Measurements from ENCODE around the gene GRWD1. TPM values are rescaled to one million over a fixed set of nuclear protein-coding genes. Genes with fewer than 3 reads are reported as not detected.

The GRWD1 gene
- total RNA-seq, 3 donors from 2014 or later = 175 to 192 (median 187) TPM

- Mint-ChIP-seq H3K27me3 (ENCODE audit: low read depth) (peaks cover 11% of the 10 kb centered on the region), H3K4me1 (ENCODE audit: low read depth) (peaks cover 16% of the 10 kb centered on the region), H3K36me3 (ENCODE audit: insufficient read depth) (no peaks in the 10 kb centered on the region), H3K9me3 (no peaks in the 10 kb centered on the region), H3K4me3 (no peak overlapping the region)
- ATAC-seq (peak; percentile 68 to 69), DNase-seq (peak; percentile 58)
Measured at GRCh38 chr19:48415395-48415794, 30.4 kb upstream of the GRWD1 start.

GRCh38 chr19:48415806-48416221 is 30.0 kb upstream of the GRWD1 start:
- H3K9me3 Mint-ChIP-seq = no peaks in the 10 kb centered on the region

GRCh38 chr19:48417421-48417820 is 28.4 kb upstream of the GRWD1 start:
- Mint-ChIP-seq H3K4me3 (no peak overlapping the region), H3K27me3 (ENCODE audit: low read depth) (peaks cover 11% of the 10 kb centered on the region), H3K4me1 (ENCODE audit: low read depth) (peaks cover 16% of the 10 kb centered on the region), H3K36me3 (ENCODE audit: insufficient read depth) (no peaks in the 10 kb centered on the region), H3K9me3 (no peaks in the 10 kb centered on the region)
- DNase-seq = no peak
- no peak for ATAC-seq

More at GRCh38 chr19:48415806-48416221, 30.0 kb upstream of the GRWD1 start:
- Mint-ChIP-seq H3K36me3 (ENCODE audit: insufficient read depth) (no peaks in the 10 kb centered on the region), H3K4me1 (ENCODE audit: low read depth) (peaks cover 16% of the 10 kb centered on the region), H3K4me3 (no peak overlapping the region), H3K27me3 (ENCODE audit: low read depth) (peaks cover 11% of the 10 kb centered on the region)
- ATAC-seq (no peak), DNase-seq (no peak)

- no peaks in the 10 kb centered on the region for H3K36me3 Mint-ChIP-seq (ENCODE audit: insufficient read depth)
- DNase-seq (no peak), ATAC-seq (no peak)
- peaks cover 11% of the 10 kb centered on the region for H3K27me3 Mint-ChIP-seq (ENCODE audit: low read depth)
- H3K9me3 Mint-ChIP-seq = no peaks in the 10 kb centered on the region
- H3K4me3 Mint-ChIP-seq = peak overlapping the region; percentile 59
- H3K4me1 Mint-ChIP-seq (ENCODE audit: low read depth) = peaks cover 16% of the 10 kb centered on the region
Measured at GRCh38 chr19:48418317-48419064, 27.3 kb upstream of the GRWD1 start.

- Mint-ChIP-seq H3K9me3 (no peaks in the 10 kb centered on the region), H3K27me3 (ENCODE audit: low read depth) (peaks cover 11% of the 10 kb centered on the region), H3K4me1 (ENCODE audit: low read depth) (peaks cover 16% of the 10 kb centered on the region), H3K36me3 (ENCODE audit: insufficient read depth) (no peaks in the 10 kb centered on the region), H3K4me3 (peak overlapping the region; percentile 59)
- ATAC-seq (peak; percentile 81 to 85), DNase-seq (peak; percentile 60)
Measured at GRCh38 chr19:48419158-48419920, 26.4 kb upstream of the GRWD1 start.

GRCh38 chr19:48421548-48421947 is 24.2 kb upstream of the GRWD1 start:
- H3K4me3 Mint-ChIP-seq = no peak overlapping the region
- peaks cover 4% of the 10 kb centered on the region for H3K27me3 Mint-ChIP-seq (ENCODE audit: low read depth)
- ATAC-seq (no peak), DNase-seq (no peak)
- no peaks in the 10 kb centered on the region for H3K36me3 Mint-ChIP-seq (ENCODE audit: insufficient read depth)
- H3K9me3 Mint-ChIP-seq = no peaks in the 10 kb centered on the region
- peaks cover 14% of the 10 kb centered on the region for H3K4me1 Mint-ChIP-seq (ENCODE audit: low read depth)

GRCh38 chr19:48424694-48425219 is 21.0 kb upstream of the GRWD1 start:
- Mint-ChIP-seq H3K9me3 (no peaks in the 10 kb centered on the region), H3K4me3 (peak overlapping the region; percentile 24), H3K36me3 (ENCODE audit: insufficient read depth) (no peaks in the 10 kb centered on the region), H3K4me1 (ENCODE audit: low read depth) (peaks cover 5% of the 10 kb centered on the region), H3K27me3 (ENCODE audit: low read depth) (no peaks in the 10 kb centered on the region)
- DNase-seq (no peak), ATAC-seq (no peak)

GRCh38 chr19:48428670-48429069 is 17.1 kb upstream of the GRWD1 start:
- H3K27me3 Mint-ChIP-seq (ENCODE audit: low read depth) = no peaks in the 10 kb centered on the region
- no peak for ATAC-seq
- DNase-seq = no peak
- no peaks in the 10 kb centered on the region for H3K9me3 Mint-ChIP-seq
- H3K4me3 Mint-ChIP-seq = no peak overlapping the region
- peaks cover 5% of the 10 kb centered on the region for H3K4me1 Mint-ChIP-seq (ENCODE audit: low read depth)
- H3K36me3 Mint-ChIP-seq (ENCODE audit: insufficient read depth) = no peaks in the 10 kb centered on the region

GRCh38 chr19:48433337-48433736 is 12.4 kb upstream of the GRWD1 start:
- Mint-ChIP-seq H3K4me3 (no peak overlapping the region), H3K9me3 (no peaks in the 10 kb centered on the region), H3K4me1 (ENCODE audit: low read depth) (no peaks in the 10 kb centered on the region), H3K36me3 (ENCODE audit: insufficient read depth) (no peaks in the 10 kb centered on the region), H3K27me3 (ENCODE audit: low read depth) (peaks cover 21% of the 10 kb centered on the region)
- no peak for DNase-seq
- ATAC-seq = no peak

GRCh38 chr19:48436586-48436985 is 9.2 kb upstream of the GRWD1 start:
- DNase-seq = no peak
- Mint-ChIP-seq H3K36me3 (ENCODE audit: insufficient read depth) (no peaks in the 10 kb centered on the region), H3K9me3 (no peaks in the 10 kb centered on the region), H3K27me3 (ENCODE audit: low read depth) (peaks cover 24% of the 10 kb centered on the region), H3K4me1 (ENCODE audit: low read depth) (no peaks in the 10 kb centered on the region), H3K4me3 (no peak overlapping the region)
- no peak for ATAC-seq

- no peak for ATAC-seq
- Mint-ChIP-seq H3K4me3 (peak overlapping the region; percentile 47), H3K27me3 (ENCODE audit: low read depth) (peaks cover 31% of the 10 kb centered on the region), H3K4me1 (ENCODE audit: low read depth) (peaks cover 22% of the 10 kb centered on the region), H3K36me3 (ENCODE audit: insufficient read depth) (peaks cover 1% of the 10 kb centered on the region), H3K9me3 (no peaks in the 10 kb centered on the region)
- DNase-seq = no peak
Measured at GRCh38 chr19:48441360-48442050, 4.3 kb upstream of the GRWD1 start.

- H3K36me3 Mint-ChIP-seq (ENCODE audit: insufficient read depth) = peaks cover 3% of the 10 kb centered on the region
- DNase-seq (no peak), ATAC-seq (no peak)
- peaks cover 25% of the 10 kb centered on the region for H3K4me1 Mint-ChIP-seq (ENCODE audit: low read depth)
- no peaks in the 10 kb centered on the region for H3K9me3 Mint-ChIP-seq
- peak overlapping the region; percentile 47 for H3K4me3 Mint-ChIP-seq
- H3K27me3 Mint-ChIP-seq (ENCODE audit: low read depth) = peaks cover 28% of the 10 kb centered on the region
Measured at GRCh38 chr19:48442116-48443035, 3.4 kb upstream of the GRWD1 start.

- DNase-seq (no peak), ATAC-seq (no peak)
- H3K36me3 Mint-ChIP-seq (ENCODE audit: insufficient read depth) = peaks cover 12% of the 10 kb centered on the region
- peaks cover 31% of the 10 kb centered on the region for H3K4me1 Mint-ChIP-seq (ENCODE audit: low read depth)
- H3K27me3 Mint-ChIP-seq (ENCODE audit: low read depth) = peaks cover 21% of the 10 kb centered on the region
- no peaks in the 10 kb centered on the region for H3K9me3 Mint-ChIP-seq
- no peak overlapping the region for H3K4me3 Mint-ChIP-seq
Measured at GRCh38 chr19:48443256-48443655, 2.5 kb upstream of the GRWD1 start.

All from activated T-cell treated with anti-CD3 and anti-CD28 coated beads, Interleukin-2, amount 50 U/mL, for 4 hours (primary cell).